ENCODE results near the gene CNGA1.
"Not testable (repeated sequence)": the region's sequence is repeated elsewhere in the genome, so short reads cannot be mapped to it uniquely, and the experiment has no call there.

CNGA1 gene

DNA sequence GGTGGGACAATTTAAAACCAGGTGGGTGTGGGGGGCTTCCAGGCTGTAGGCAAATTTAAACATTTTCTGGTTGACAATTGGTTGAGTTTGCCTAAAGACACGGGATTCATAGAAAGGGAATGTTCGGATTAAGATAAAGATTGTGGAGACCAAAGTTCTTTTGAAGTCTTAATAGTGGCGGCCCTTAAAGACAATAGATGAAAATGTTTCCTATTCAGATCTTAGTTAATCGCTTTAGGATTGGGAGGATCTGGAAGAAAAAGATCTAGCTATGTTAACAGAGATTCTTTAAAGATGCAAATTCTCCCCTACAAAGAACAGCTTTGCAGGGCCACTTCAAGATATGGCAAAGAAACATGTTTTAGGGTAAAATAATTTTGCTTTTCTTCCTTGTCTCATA lies 4.8 kb downstream of the CNGA1 start:
- H3K4me2 ChIP-seq (ENCODE audit: low read depth, low read length, poor library complexity, severe bottlenecking): no peak overlapping the region
- H3K9me3 ChIP-seq (ENCODE audit: insufficient read depth, low read length): peaks cover 7% of the 10 kb centered on the region; the same call in 1 of the 2 replicates
- no peak overlapping the region for H3K9ac ChIP-seq (ENCODE audit: low read length)
- no peaks in the 10 kb centered on the region for H3K79me2 ChIP-seq (ENCODE audit: insufficient read depth, low read length)
- no peaks in the 10 kb centered on the region for H3F3A ChIP-seq (ENCODE audit: insufficient read depth)
- no peak overlapping the region for H3K27ac ChIP-seq (ENCODE audit: low read depth, low read length)
- no peak overlapping the region for H3K4me3 ChIP-seq (ENCODE audit: insufficient read depth, low read length, poor library complexity, severe bottlenecking)
- no peaks in the 10 kb centered on the region for H3K27me3 ChIP-seq (ENCODE audit: low read length)
- no peaks in the 10 kb centered on the region for H3K9me2 ChIP-seq (replicated peaks; ENCODE audit: insufficient read depth, low read length)
- H4K20me1 ChIP-seq (ENCODE audit: low read depth, low read length): no peaks in the 10 kb centered on the region
- H2AFZ ChIP-seq (ENCODE audit: low read depth, low read length, severe bottlenecking): no peak overlapping the region
- peaks cover 5% of the 10 kb centered on the region; the same call in 1 of the 2 replicates for H3K36me3 ChIP-seq (ENCODE audit: low read length)
- no peak for TF ChIP-seq EZH2phosphoT487 (conservative IDR thresholded peaks at IDR 0.05; ENCODE audit: low read length)
- TF ChIP-seq, protein P1, sequence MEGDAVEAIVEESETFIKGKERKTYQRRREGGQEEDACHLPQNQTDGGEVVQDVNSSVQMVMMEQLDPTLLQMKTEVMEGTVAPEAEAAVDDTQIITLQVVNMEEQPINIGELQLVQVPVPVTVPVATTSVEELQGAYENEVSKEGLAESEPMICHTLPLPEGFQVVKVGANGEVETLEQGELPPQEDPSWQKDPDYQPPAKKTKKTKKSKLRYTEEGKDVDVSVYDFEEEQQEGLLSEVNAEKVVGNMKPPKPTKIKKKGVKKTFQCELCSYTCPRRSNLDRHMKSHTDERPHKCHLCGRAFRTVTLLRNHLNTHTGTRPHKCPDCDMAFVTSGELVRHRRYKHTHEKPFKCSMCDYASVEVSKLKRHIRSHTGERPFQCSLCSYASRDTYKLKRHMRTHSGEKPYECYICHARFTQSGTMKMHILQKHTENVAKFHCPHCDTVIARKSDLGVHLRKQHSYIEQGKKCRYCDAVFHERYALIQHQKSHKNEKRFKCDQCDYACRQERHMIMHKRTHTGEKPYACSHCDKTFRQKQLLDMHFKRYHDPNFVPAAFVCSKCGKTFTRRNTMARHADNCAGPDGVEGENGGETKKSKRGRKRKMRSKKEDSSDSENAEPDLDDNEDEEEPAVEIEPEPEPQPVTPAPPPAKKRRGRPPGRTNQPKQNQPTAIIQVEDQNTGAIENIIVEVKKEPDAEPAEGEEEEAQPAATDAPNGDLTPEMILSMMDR (IDR thresholded peaks at IDR 0.05; ENCODE audit: insufficient read depth, low read length, poor library complexity, severe bottlenecking): no peak

DNA sequence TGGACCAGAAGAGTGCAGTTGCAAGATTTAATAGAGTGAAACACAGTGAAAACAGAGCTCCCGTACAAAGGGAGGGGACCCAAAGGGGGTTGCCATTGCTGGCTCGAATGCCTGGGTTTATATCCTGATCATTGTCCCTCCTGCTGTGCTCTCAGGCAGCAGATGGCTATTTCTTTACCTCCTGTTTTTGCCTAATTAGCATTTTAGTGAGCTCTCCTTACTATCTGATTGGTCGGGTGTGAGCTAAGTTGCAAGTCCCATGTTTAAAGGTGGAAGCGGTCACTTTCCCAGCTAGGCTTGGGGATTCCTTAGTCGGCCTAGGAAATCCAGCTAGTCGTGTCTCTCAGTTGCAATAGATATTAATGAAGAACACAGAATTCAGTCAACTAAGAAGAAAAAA lies 5.6 kb downstream of the CNGA1 start:
- H3F3A ChIP-seq (ENCODE audit: insufficient read depth); H4K20me1 ChIP-seq (ENCODE audit: low read depth, low read length); H3K9me2 ChIP-seq (replicated peaks; ENCODE audit: insufficient read depth, low read length); H3K79me2 ChIP-seq (ENCODE audit: insufficient read depth, low read length); H2AFZ ChIP-seq (ENCODE audit: low read depth, low read length, severe bottlenecking); H3K4me2 ChIP-seq (ENCODE audit: low read depth, low read length, poor library complexity, severe bottlenecking); H3K27ac ChIP-seq (ENCODE audit: low read depth, low read length); H3K27me3 ChIP-seq (ENCODE audit: low read length); H3K36me3 ChIP-seq (ENCODE audit: low read length); H3K9ac ChIP-seq (ENCODE audit: low read length); H3K4me3 ChIP-seq (ENCODE audit: insufficient read depth, low read length, poor library complexity, severe bottlenecking): not testable (repeated sequence)
- H3K9me3 ChIP-seq (ENCODE audit: insufficient read depth, low read length): peaks cover 12% of the 10 kb centered on the region; the same call in 1 of the 2 replicates

GRCh38 chr4:48008021-48008596 lies 8.4 kb downstream of the CNGA1 start:
- no peak overlapping the region for H3K27ac ChIP-seq (ENCODE audit: low read depth, low read length)
- peaks cover 5% of the 10 kb centered on the region; the same call in 1 of the 2 replicates for H3K36me3 ChIP-seq (ENCODE audit: low read length)
- H3K27me3 ChIP-seq (ENCODE audit: low read length): no peaks in the 10 kb centered on the region
- no peaks in the 10 kb centered on the region for H3K79me2 ChIP-seq (ENCODE audit: insufficient read depth, low read length)
- peaks cover 19% of the 10 kb centered on the region; the same call in 1 of the 2 replicates for H3K9me3 ChIP-seq (ENCODE audit: insufficient read depth, low read length)
- TF ChIP-seq EZH2phosphoT487 (conservative IDR thresholded peaks at IDR 0.05; ENCODE audit: low read length): no peak
- TF ChIP-seq, protein P1 (IDR thresholded peaks at IDR 0.05; ENCODE audit: insufficient read depth, low read length, poor library complexity, severe bottlenecking): no peak
- no peak overlapping the region for H2AFZ ChIP-seq (ENCODE audit: low read depth, low read length, severe bottlenecking)
- no peak overlapping the region for H3K4me2 ChIP-seq (ENCODE audit: low read depth, low read length, poor library complexity, severe bottlenecking)
- H3K4me3 ChIP-seq (ENCODE audit: insufficient read depth, low read length, poor library complexity, severe bottlenecking): no peak overlapping the region
- no peak overlapping the region for H3K9ac ChIP-seq (ENCODE audit: low read length)
- no peaks in the 10 kb centered on the region for H4K20me1 ChIP-seq (ENCODE audit: low read depth, low read length)
- no peaks in the 10 kb centered on the region for H3K9me2 ChIP-seq (replicated peaks; ENCODE audit: insufficient read depth, low read length)
- H3F3A ChIP-seq (ENCODE audit: insufficient read depth): no peaks in the 10 kb centered on the region

DNA sequence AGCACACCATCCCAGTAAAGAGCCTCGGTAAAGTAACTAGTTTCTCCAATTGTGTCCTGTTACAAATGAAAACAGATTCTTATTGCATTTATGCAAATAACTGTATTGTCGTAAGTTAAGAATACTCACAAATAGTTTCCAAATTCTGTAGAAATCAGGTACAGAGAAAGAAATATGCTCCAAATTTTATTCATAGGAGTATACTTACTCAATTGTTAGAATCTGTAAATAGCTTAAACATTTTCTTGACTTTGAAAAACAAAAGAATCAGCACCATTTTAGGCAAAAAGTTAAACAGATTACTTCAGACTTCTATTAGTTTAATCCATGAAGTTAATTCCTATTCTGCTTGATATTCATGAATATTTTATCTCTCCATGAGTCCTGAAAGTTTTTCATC lies 10.7 kb downstream of the CNGA1 start:
- Histone ChIP-seq H4K20me1 (ENCODE audit: low read depth, low read length) (no peaks in the 10 kb centered on the region), H3K9me3 (ENCODE audit: insufficient read depth, low read length) (peaks cover 19% of the 10 kb centered on the region; the same call in 1 of the 2 replicates), H3K4me3 (ENCODE audit: insufficient read depth, low read length, poor library complexity, severe bottlenecking) (no peak overlapping the region), H3K27ac (ENCODE audit: low read depth, low read length) (no peak overlapping the region), H3K27me3 (ENCODE audit: low read length) (no peaks in the 10 kb centered on the region), H3F3A (ENCODE audit: insufficient read depth) (no peaks in the 10 kb centered on the region), H3K36me3 (ENCODE audit: low read length) (peaks cover 5% of the 10 kb centered on the region; the same call in 1 of the 2 replicates), H3K4me2 (ENCODE audit: low read depth, low read length, poor library complexity, severe bottlenecking) (no peak overlapping the region), H3K9me2 (replicated peaks; ENCODE audit: insufficient read depth, low read length) (no peaks in the 10 kb centered on the region), H2AFZ (ENCODE audit: low read depth, low read length, severe bottlenecking) (no peak overlapping the region), H3K79me2 (ENCODE audit: insufficient read depth, low read length) (no peaks in the 10 kb centered on the region), H3K9ac (ENCODE audit: low read length) (no peak overlapping the region)
- no peak for TF ChIP-seq EZH2phosphoT487 (conservative IDR thresholded peaks at IDR 0.05; ENCODE audit: low read length)
- TF ChIP-seq, protein P1 (IDR thresholded peaks at IDR 0.05; ENCODE audit: insufficient read depth, low read length, poor library complexity, severe bottlenecking): no peak
